PC-9 (cell line): ENCODE data around the gene MPHOSPH6.

Experiments
- EZH2 ChIP-seq: fragments of 200-600 bp; sonication (generic); IDR thresholded peaks from 2 replicates; pipeline ENCODE4 v1.8.0; 2017; ENCODE audit warnings: antibody characterized with exemption, low read depth
- TF ChIP-seq, protein P1 (sequence below): fragments of 200-600 bp; sonication (generic); conservative IDR thresholded peaks from 2 replicates; pipeline ENCODE4 v1.6.1; 2017; ENCODE audit warnings: mixed run types, antibody characterized with exemption, mild to moderate bottlenecking, moderate library complexity

DNA sequence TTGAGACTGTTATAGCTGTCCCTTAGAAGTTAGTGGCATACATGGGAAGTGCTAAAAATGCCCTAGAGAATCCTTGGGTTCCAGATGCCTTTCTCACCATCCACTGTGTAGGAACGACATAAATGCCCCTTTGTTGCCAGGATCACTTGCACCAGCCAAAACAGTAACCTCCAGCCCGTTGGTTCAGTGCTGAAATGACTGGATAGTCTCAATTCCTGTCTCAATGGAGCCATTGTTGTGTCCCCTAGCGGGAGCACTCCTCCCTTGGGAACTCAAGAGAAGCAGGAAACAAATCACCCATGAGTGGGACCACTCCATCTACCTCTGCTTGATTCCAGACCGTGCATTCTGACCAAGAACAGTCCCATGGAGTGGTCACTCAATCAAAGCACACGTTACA, 23.1 kb downstream of the MPHOSPH6 start:
- TF ChIP-seq, protein P1, sequence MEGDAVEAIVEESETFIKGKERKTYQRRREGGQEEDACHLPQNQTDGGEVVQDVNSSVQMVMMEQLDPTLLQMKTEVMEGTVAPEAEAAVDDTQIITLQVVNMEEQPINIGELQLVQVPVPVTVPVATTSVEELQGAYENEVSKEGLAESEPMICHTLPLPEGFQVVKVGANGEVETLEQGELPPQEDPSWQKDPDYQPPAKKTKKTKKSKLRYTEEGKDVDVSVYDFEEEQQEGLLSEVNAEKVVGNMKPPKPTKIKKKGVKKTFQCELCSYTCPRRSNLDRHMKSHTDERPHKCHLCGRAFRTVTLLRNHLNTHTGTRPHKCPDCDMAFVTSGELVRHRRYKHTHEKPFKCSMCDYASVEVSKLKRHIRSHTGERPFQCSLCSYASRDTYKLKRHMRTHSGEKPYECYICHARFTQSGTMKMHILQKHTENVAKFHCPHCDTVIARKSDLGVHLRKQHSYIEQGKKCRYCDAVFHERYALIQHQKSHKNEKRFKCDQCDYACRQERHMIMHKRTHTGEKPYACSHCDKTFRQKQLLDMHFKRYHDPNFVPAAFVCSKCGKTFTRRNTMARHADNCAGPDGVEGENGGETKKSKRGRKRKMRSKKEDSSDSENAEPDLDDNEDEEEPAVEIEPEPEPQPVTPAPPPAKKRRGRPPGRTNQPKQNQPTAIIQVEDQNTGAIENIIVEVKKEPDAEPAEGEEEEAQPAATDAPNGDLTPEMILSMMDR, result no peak
- TF ChIP-seq EZH2, result no peak
